Tibial nerve (tissue), 3 donors: Measurements from ENCODE around the gene ATG7.

Experiments used
- CTCF ChIP-seq, 5 experiments: fragments of 200-600 bp in 3 of 5; fragments of 450-650 bp in 2 of 5; sonication (generic) in 3 of 5; IDR thresholded peaks; one replicate each; pipeline ENCODE4 v1.5.1; 2016 to 2019; ENCODE audit warnings: antibody characterized with exemption in 5 of 5, mild to moderate bottlenecking in 3 of 5, moderate library complexity in 2 of 5
- POLR2A ChIP-seq, 2 donors: fragments of 450-650 bp; IDR thresholded peaks; one replicate each; pipeline ENCODE4 v1.6.1; 2017; ENCODE audit warnings: antibody characterized with exemption in 2 of 2, mild to moderate bottlenecking in 2 of 2, moderate library complexity in 2 of 2

- TF ChIP-seq POLR2A (IDR thresholded peaks at IDR 0.05) (no peak), CTCF (IDR thresholded peaks at IDR 0.05) (no peak)
Observed at GRCh38 chr3:11317300-11317699, 45.1 kb downstream of the ATG7 start.
